ENCODE data around the gene RNU2-63P. TPM values are rescaled to one million over a fixed set of nuclear protein-coding genes. Genes with fewer than 3 reads are reported as not detected.
"Not testable (repeated sequence)": the region's sequence is repeated elsewhere in the genome, so short reads cannot be mapped to it uniquely, and the experiment has no call there.

The RNU2-63P gene
- polyA plus RNA-seq, 1 donor: not detected

GRCh38 chr2:87981182-87981581 lies 35.2 kb downstream of the RNU2-63P start:
- DNase-seq (ENCODE audit: low read depth): not testable (repeated sequence)

- not testable (repeated sequence) for DNase-seq (ENCODE audit: low read depth)
Measured at GRCh38 chr2:87972385-87972784, 44.0 kb downstream of the RNU2-63P start.

Other genes starting within 250 kb of the RNU2-63P start
- 2.6 TPM for gene RGPD2, start 190.8 kb downstream of the RNU2-63P start, polyA plus RNA-seq (ENCODE audit: insufficient read length)
- gene KRCC1, start 39.2 kb upstream of the RNU2-63P start, polyA plus RNA-seq (ENCODE audit: insufficient read length): 36.2 TPM
- gene SMYD1, start 51.3 kb upstream of the RNU2-63P start, polyA plus RNA-seq (ENCODE audit: insufficient read length): 375 TPM
- 0.48 TPM for gene FABP1, start 111.5 kb upstream of the RNU2-63P start, polyA plus RNA-seq (ENCODE audit: insufficient read length)
- gene THNSL2, start 153.8 kb upstream of the RNU2-63P start, polyA plus RNA-seq (ENCODE audit: insufficient read length): 19.8 TPM